SK-N-SH treated with all-trans-retinoic acid at 6 μM for 48 hours (cell line): ENCODE measurements around the gene TAPT1.

Experiments
- ATAC-seq: fragments of 200-7000 bp; cut with Tn5 transposase; 3 replicates; pipeline ENCODE4 v1.9.1; 2020; ENCODE audit warnings: mild to moderate bottlenecking, moderate library complexity
- ARNTL ChIP-seq: fragments of 450-650 bp; formaldehyde crosslinking; IDR thresholded peaks from 2 replicates; pipeline ENCODE4 v1.5.0; 2020; ENCODE audit warnings: low read depth, mild to moderate bottlenecking, moderate library complexity, borderline replicate concordance
- BACH2 ChIP-seq: fragments of 250-450 bp; sonication (Bioruptor Pico); IDR thresholded peaks from 2 replicates; pipeline ENCODE4 v1.9.0; 2021; ENCODE audit warnings: mild to moderate bottlenecking, borderline replicate concordance
- CREB5 ChIP-seq: fragments of 250-450 bp; sonication (Bioruptor Pico); IDR thresholded peaks from 2 replicates; pipeline ENCODE4 v1.5.1; 2020; ENCODE audit warnings: low read depth, mild to moderate bottlenecking, moderate library complexity
- CSDC2 ChIP-seq: fragments of 250-450 bp; sonication (Bioruptor Pico); IDR thresholded peaks from 2 replicates; pipeline ENCODE4 v1.5.0; 2020; ENCODE audit warnings: mild to moderate bottlenecking, moderate library complexity
- CSRNP3 ChIP-seq: fragments of 250-450 bp; sonication (Bioruptor Pico); IDR thresholded peaks from 2 replicates; pipeline ENCODE4 v1.5.1; 2021; ENCODE audit warnings: mild to moderate bottlenecking, moderate library complexity
- ESRRG ChIP-seq: fragments of 250-450 bp; sonication (Bioruptor Pico); IDR thresholded peaks from 2 replicates; pipeline ENCODE4 v1.6.1; 2021; ENCODE audit warnings: mild to moderate bottlenecking
- GLIS3 ChIP-seq: fragments of 250-450 bp; sonication (Bioruptor Pico); IDR thresholded peaks from 2 replicates; pipeline ENCODE4 v1.5.0; 2020; ENCODE audit warnings: mild to moderate bottlenecking, moderate library complexity
- ISL1 ChIP-seq: fragments of 250-450 bp; sonication (Bioruptor Pico); IDR thresholded peaks from 2 replicates; pipeline ENCODE4 v2.1.2; 2022; ENCODE audit warnings: mild to moderate bottlenecking, moderate library complexity
- OSR1 ChIP-seq: fragments of 250-450 bp; sonication (Bioruptor Pico); IDR thresholded peaks from 2 replicates; pipeline ENCODE4 v1.8.0; 2022; ENCODE audit warnings: moderate library complexity, mild to moderate bottlenecking, inconsistent platforms
- PPARA ChIP-seq: fragments of 250-450 bp; sonication (Bioruptor Pico); IDR thresholded peaks from 2 replicates; pipeline ENCODE4 v1.5.0; 2020; ENCODE audit warnings: mild to moderate bottlenecking, borderline replicate concordance
- RARB ChIP-seq: fragments of 250-450 bp; sonication (Bioruptor Pico); IDR thresholded peaks from 2 replicates; pipeline ENCODE4 v1.8.0; 2021; ENCODE audit warnings: mild to moderate bottlenecking, moderate library complexity
- SNAI2 ChIP-seq: fragments of 250-450 bp; sonication (Bioruptor Pico); IDR thresholded peaks from 2 replicates; pipeline ENCODE4 v1.5.0; 2020; ENCODE audit warnings: mild to moderate bottlenecking, moderate library complexity
- TCF4 ChIP-seq: fragments of 250-450 bp; sonication (Bioruptor Pico); IDR thresholded peaks from 2 replicates; pipeline ENCODE4 v1.8.0; 2021; ENCODE audit warnings: mild to moderate bottlenecking, moderate library complexity, borderline replicate concordance
- TOX ChIP-seq: fragments of 250-450 bp; sonication (Bioruptor Pico); IDR thresholded peaks from 2 replicates; pipeline ENCODE4 v1.8.0; 2021; ENCODE audit warnings: mild to moderate bottlenecking, moderate library complexity, borderline replicate concordance
- ZC3H10 ChIP-seq: fragments of 250-450 bp; sonication (Bioruptor Pico); IDR thresholded peaks from 2 replicates; pipeline ENCODE4 v1.5.1; 2021; ENCODE audit warnings: mild to moderate bottlenecking, moderate library complexity
- ZFP3 ChIP-seq: fragments of 250-450 bp; sonication (Bioruptor Pico); IDR thresholded peaks from 2 replicates; pipeline ENCODE4 v1.5.0; 2020; ENCODE audit warnings: mild to moderate bottlenecking, moderate library complexity
- ZFP30 ChIP-seq: fragments of 450-650 bp; formaldehyde crosslinking; IDR thresholded peaks from 2 replicates; pipeline ENCODE4 v1.5.0; 2022; ENCODE audit warnings: mild to moderate bottlenecking, moderate library complexity
- ZNF565 ChIP-seq: fragments of 450-650 bp; formaldehyde crosslinking; conservative IDR thresholded peaks from 2 replicates; pipeline ENCODE4 v1.5.0; 2020; ENCODE audit warnings: low read depth, mild to moderate bottlenecking, moderate library complexity
- ZNF8 ChIP-seq: fragments of 450-650 bp; formaldehyde crosslinking; IDR thresholded peaks from 2 replicates; pipeline ENCODE4 v1.5.0; 2020; ENCODE audit warnings: mild to moderate bottlenecking, moderate library complexity
- TF ChIP-seq, protein P1 (sequence below): fragments of 250-450 bp; sonication (Bioruptor Pico); IDR thresholded peaks from 2 replicates; pipeline ENCODE4 v1.8.0; 2020; ENCODE audit warnings: mild to moderate bottlenecking, moderate library complexity, borderline replicate concordance
- TF ChIP-seq, protein P2 (sequence below): fragments of 250-450 bp; sonication (Bioruptor Pico); IDR thresholded peaks from 2 replicates; pipeline ENCODE4 v1.5.0; 2020; ENCODE audit warnings: mild to moderate bottlenecking, moderate library complexity

The TAPT1 gene

GRCh38 chr4:16162891-16163290 is 63.4 kb downstream of the TAPT1 start:
- TF ChIP-seq OSR1, result no peak
- TF ChIP-seq ZNF8, result no peak
- TF ChIP-seq, protein P1, sequence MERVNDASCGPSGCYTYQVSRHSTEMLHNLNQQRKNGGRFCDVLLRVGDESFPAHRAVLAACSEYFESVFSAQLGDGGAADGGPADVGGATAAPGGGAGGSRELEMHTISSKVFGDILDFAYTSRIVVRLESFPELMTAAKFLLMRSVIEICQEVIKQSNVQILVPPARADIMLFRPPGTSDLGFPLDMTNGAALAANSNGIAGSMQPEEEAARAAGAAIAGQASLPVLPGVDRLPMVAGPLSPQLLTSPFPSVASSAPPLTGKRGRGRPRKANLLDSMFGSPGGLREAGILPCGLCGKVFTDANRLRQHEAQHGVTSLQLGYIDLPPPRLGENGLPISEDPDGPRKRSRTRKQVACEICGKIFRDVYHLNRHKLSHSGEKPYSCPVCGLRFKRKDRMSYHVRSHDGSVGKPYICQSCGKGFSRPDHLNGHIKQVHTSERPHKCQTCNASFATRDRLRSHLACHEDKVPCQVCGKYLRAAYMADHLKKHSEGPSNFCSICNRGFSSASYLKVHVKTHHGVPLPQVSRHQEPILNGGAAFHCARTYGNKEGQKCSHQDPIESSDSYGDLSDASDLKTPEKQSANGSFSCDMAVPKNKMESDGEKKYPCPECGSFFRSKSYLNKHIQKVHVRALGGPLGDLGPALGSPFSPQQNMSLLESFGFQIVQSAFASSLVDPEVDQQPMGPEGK (CRISPR knock-in tag), result no peak
- TF ChIP-seq CREB5, result no peak
- TF ChIP-seq RARB (CRISPR knock-in tag), result no peak
- ATAC-seq, result no peak

DNA sequence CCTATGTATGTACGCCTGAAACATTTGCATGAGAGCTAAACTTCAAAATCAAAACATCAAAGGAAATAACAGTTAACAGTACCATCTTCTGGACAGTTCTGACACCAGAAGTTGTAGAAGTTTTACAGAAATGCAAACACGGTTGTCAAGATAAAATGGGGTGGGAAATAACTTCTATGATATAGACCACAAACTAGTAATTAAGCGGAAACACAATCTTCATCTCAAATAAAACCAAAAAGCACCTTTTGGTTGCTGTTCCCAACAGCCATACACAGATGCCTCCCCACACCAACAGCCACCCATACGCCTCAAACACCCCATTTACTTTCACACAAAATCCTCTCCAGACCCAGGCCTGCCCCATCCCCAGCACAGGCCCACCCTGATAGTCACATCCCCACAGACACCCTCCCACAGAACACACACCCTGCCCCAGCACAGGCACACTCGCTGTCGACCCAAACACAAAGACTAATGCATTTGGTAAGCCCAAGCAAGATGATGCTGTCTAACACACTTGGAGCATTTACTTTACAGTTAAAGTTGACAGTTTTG is 64.3 kb downstream of the TAPT1 start:
- ATAC-seq, result no peak
- TF ChIP-seq TCF4 (CRISPR knock-in tag), result no peak
- no peak for TF ChIP-seq CREB5
- TF ChIP-seq, protein P2, sequence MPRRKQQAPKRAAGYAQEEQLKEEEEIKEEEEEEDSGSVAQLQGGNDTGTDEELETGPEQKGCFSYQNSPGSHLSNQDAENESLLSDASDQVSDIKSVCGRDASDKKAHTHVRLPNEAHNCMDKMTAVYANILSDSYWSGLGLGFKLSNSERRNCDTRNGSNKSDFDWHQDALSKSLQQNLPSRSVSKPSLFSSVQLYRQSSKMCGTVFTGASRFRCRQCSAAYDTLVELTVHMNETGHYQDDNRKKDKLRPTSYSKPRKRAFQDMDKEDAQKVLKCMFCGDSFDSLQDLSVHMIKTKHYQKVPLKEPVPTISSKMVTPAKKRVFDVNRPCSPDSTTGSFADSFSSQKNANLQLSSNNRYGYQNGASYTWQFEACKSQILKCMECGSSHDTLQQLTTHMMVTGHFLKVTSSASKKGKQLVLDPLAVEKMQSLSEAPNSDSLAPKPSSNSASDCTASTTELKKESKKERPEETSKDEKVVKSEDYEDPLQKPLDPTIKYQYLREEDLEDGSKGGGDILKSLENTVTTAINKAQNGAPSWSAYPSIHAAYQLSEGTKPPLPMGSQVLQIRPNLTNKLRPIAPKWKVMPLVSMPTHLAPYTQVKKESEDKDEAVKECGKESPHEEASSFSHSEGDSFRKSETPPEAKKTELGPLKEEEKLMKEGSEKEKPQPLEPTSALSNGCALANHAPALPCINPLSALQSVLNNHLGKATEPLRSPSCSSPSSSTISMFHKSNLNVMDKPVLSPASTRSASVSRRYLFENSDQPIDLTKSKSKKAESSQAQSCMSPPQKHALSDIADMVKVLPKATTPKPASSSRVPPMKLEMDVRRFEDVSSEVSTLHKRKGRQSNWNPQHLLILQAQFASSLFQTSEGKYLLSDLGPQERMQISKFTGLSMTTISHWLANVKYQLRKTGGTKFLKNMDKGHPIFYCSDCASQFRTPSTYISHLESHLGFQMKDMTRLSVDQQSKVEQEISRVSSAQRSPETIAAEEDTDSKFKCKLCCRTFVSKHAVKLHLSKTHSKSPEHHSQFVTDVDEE (CRISPR knock-in tag), result no peak
- no peak for TF ChIP-seq GLIS3 (CRISPR knock-in tag)
- no peak for TF ChIP-seq BACH2 (CRISPR knock-in tag)
- TF ChIP-seq, protein P1 (CRISPR knock-in tag), result no peak
- TF ChIP-seq ARNTL (CRISPR knock-in tag), result no peak
- no peak for TF ChIP-seq ZFP3 (CRISPR knock-in tag)
- TF ChIP-seq TOX (CRISPR knock-in tag), result no peak
- TF ChIP-seq OSR1, result no peak
- no peak for TF ChIP-seq CSRNP3

DNA sequence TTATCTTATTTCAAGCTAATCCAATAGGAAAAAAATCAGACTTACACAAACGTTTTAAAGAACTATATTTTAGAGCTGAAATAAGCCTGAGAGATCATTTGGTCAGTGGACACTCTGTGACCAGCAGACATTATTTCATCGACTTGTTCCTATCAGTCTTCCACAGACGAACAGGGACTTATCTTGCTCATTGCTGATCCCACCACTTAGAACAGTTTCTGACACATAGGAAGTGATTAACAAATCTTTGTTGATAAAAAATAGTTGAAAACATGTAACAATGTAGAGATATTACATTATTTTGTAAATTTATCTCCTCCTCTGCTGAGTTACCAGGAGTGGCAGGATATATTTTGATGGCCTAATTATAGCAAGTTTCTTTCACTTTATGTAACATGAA is 65.8 kb downstream of the TAPT1 start:
- no peak for ATAC-seq
- TF ChIP-seq, protein P1 (CRISPR knock-in tag), result no peak
- no peak for TF ChIP-seq TOX (CRISPR knock-in tag)
- TF ChIP-seq ZFP3 (CRISPR knock-in tag), result no peak
- no peak for TF ChIP-seq PPARA (CRISPR knock-in tag)
- TF ChIP-seq ISL1 (CRISPR knock-in tag), result no peak
- no peak for TF ChIP-seq GLIS3 (CRISPR knock-in tag)
- TF ChIP-seq RARB (CRISPR knock-in tag), result no peak
- no peak for TF ChIP-seq SNAI2 (CRISPR knock-in tag)
- TF ChIP-seq BACH2 (CRISPR knock-in tag), result no peak
- no peak for TF ChIP-seq CSDC2 (CRISPR knock-in tag)
- TF ChIP-seq ZFP30 (CRISPR knock-in tag), result no peak
- TF ChIP-seq ESRRG (CRISPR knock-in tag), result no peak
- no peak for TF ChIP-seq ZNF565 (CRISPR knock-in tag)
- no peak for TF ChIP-seq ZC3H10 (CRISPR knock-in tag)
